Activated CD4-positive, alpha-beta memory T cell treated with anti-CD3 and anti-CD28 coated beads, Interleukin-2, amount 10 ng/mL, durations not matched to agents 7 days and 5 days (primary cell): ENCODE measurements around the gene DOCK11. TPM values are rescaled to one million over a fixed set of nuclear protein-coding genes. Genes with fewer than 3 reads are reported as not detected.

Source experiments
- CTCF ChIA-PET: fragments of 350-600 bp; sonication (Branson Sonifier 250); formaldehyde crosslinking; loops from one replicate; lab custom pipeline; 2021; ENCODE audit warnings: antibody characterized with exemption, inconsistent platforms; lab: Charles Lee
- POLR2A ChIA-PET: fragments of 350-600 bp; sonication (Branson Sonifier 250); formaldehyde crosslinking; loops from one replicate; lab custom pipeline; 2021; ENCODE audit warnings: antibody characterized with exemption; lab: Charles Lee
- DNase-seq: peaks from one replicate; pipeline ENCODE4 v3.0.0-alpha.2; 2020
- H3K27ac Mint-ChIP-seq: one replicate; pipeline ENCODE4 v1.8.0; 2021; ENCODE audit warnings: mild to moderate bottlenecking, mixed read lengths
- H3K27me3 Mint-ChIP-seq: one replicate; pipeline ENCODE4 v1.8.0; 2021; ENCODE audit warnings: mixed read lengths
- H3K36me3 Mint-ChIP-seq: one replicate; pipeline ENCODE4 v1.8.0; 2021; ENCODE audit warnings: low read depth, mixed read lengths
- H3K4me1 Mint-ChIP-seq: one replicate; pipeline ENCODE4 v1.8.0; 2021; ENCODE audit warnings: mixed read lengths
- H3K4me3 Mint-ChIP-seq: one replicate; pipeline ENCODE4 v1.8.0; 2021; ENCODE audit warnings: mild to moderate bottlenecking, mixed read lengths
- H3K9me3 Mint-ChIP-seq: one replicate; pipeline ENCODE4 v1.8.0; 2021; ENCODE audit warnings: mixed read lengths
- total RNA-seq, 2 experiments: library from RNA; stranded (reverse); gene quantifications; one replicate each; pipeline ENCODE4 v1.2.3, GENCODE V29; 2021

Gene DOCK11
- total RNA-seq, 2 experiments from 2014 or later: 79.0 to 82.9 TPM

- Mint-ChIP-seq H3K9me3 (no peaks in the 10 kb centered on the region), H3K27ac (no peak overlapping the region), H3K27me3 (no peaks in the 10 kb centered on the region), H3K4me3 (no peak overlapping the region), H3K4me1 (peaks cover 2% of the 10 kb centered on the region), H3K36me3 (peaks cover 37% of the 10 kb centered on the region)
- no peak for DNase-seq
- POLR2A ChIA-PET: no interaction called here
- CTCF ChIA-PET: no interaction called here
Observed at GRCh38 chrX:118675326-118675965, 179.8 kb downstream of the DOCK11 start.

DNA sequence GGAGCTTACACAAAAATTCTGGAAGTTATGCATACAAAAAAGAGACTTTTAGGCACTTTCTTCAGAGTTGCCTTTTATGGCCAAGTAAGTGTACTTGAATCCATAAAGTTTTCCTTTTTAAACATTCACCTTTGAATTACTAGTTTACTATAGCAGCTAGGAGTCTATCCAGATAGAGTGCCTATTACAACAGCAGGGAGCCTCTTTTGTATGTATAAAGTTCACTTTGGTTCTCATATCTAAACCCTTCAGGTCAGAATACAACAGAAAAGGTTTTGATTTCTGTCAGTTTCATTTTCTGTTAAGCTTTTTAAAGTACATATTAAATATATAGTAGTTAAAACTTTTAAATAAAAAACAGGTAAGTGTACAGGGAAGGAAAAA lies 180.3 kb downstream of the DOCK11 start:
- Mint-ChIP-seq H3K36me3 (peaks cover 37% of the 10 kb centered on the region), H3K27me3 (no peaks in the 10 kb centered on the region), H3K9me3 (no peaks in the 10 kb centered on the region), H3K27ac (no peak overlapping the region), H3K4me1 (peaks cover 2% of the 10 kb centered on the region), H3K4me3 (no peak overlapping the region)
- ChIA-PET POLR2A (no interaction called here), CTCF (no interaction called here)
- no peak for DNase-seq

DNA sequence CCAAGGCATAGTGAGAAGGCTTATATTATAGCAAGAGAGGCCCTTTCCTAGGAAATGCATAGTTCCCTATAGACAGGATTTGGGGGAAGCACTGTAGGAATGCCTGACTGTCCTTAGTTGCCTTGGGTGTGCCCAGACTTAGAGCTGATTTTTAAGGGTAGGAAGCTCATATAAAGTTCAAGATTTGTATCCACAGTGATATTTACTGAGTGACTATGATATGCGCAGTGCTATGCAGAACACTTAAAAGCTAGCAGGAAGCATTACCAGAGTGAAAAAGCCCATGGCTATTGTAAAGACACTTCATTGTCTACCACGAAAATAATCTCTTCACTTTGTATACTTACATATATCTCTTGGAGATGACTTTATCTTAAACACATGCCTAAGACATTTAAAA lies 181.7 kb downstream of the DOCK11 start:
- Mint-ChIP-seq H3K27me3 (no peaks in the 10 kb centered on the region), H3K27ac (no peak overlapping the region), H3K9me3 (no peaks in the 10 kb centered on the region), H3K36me3 (peaks cover 37% of the 10 kb centered on the region), H3K4me1 (peaks cover 2% of the 10 kb centered on the region), H3K4me3 (no peak overlapping the region)
- DNase-seq: no peak
- CTCF ChIA-PET: no interaction called here
- POLR2A ChIA-PET: no interaction called here

DNA sequence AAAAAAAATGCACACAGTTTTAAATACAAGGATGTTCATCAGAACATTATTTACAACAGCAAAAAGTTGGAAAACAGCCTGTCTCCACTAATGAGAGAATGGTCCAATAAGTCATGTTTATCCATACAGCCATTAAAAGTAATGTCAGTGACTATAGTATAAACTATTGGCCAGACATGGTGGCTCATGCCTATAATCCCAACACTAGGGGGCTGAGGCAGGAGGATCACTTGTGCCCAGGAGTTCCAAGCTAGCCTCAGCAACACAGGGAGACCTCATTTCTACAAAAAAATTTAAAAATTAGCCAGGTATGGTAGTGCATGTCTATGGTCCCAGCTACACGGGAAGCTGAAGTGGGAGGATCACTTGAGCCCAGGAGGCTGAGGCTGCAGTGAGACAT lies 183.7 kb downstream of the DOCK11 start:
- H3K4me3 Mint-ChIP-seq: no peak overlapping the region
- ChIA-PET POLR2A (no interaction called here), CTCF (no interaction called here)
- peaks cover 5% of the 10 kb centered on the region for H3K4me1 Mint-ChIP-seq
- H3K9me3 Mint-ChIP-seq: no peaks in the 10 kb centered on the region
- peaks cover 30% of the 10 kb centered on the region for H3K36me3 Mint-ChIP-seq
- H3K27ac Mint-ChIP-seq: no peak overlapping the region
- DNase-seq: no peak
- H3K27me3 Mint-ChIP-seq: no peaks in the 10 kb centered on the region

GRCh38 chrX:118682258-118683014 lies 186.8 kb downstream of the DOCK11 start:
- H3K4me3 Mint-ChIP-seq: no peak overlapping the region
- H3K36me3 Mint-ChIP-seq: peaks cover 28% of the 10 kb centered on the region
- H3K9me3 Mint-ChIP-seq: no peaks in the 10 kb centered on the region
- DNase-seq: no peak
- H3K27me3 Mint-ChIP-seq: no peaks in the 10 kb centered on the region
- H3K4me1 Mint-ChIP-seq: peaks cover 4% of the 10 kb centered on the region
- H3K27ac Mint-ChIP-seq: no peak overlapping the region
- POLR2A ChIA-PET: no interaction called here
- CTCF ChIA-PET: no interaction called here

DNA sequence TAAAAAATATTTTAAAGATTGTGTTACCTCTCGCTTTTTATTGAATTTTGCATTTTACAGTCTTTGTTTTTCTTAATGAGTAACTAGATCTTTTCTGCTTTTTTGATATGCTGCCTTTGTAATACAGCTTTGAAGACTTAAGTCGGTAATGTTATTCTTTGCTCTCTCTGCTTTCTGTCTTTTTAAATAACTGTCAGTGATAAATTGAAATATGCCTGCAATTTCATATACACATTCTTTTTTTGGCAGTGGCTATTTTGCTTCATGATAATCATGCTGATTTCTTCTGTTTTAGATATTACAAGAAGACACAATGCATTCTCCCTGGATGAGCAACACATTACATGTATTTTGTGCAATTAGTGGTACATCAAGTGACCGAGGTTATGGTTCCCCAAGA lies 189.8 kb downstream of the DOCK11 start:
- POLR2A ChIA-PET: no interaction called here
- no peak for DNase-seq
- H3K4me3 Mint-ChIP-seq: no peak overlapping the region
- H3K36me3 Mint-ChIP-seq: peaks cover 30% of the 10 kb centered on the region
- H3K4me1 Mint-ChIP-seq: peaks cover 4% of the 10 kb centered on the region
- H3K27ac Mint-ChIP-seq: no peak overlapping the region
- CTCF ChIA-PET: interaction anchor here (0.6 kb wide), 1 partner anchor 224 kb away, joined by 3 read pairs; no protein-coding TSS in a partner anchor
- no peaks in the 10 kb centered on the region for H3K27me3 Mint-ChIP-seq
- no peaks in the 10 kb centered on the region for H3K9me3 Mint-ChIP-seq

GRCh38 chrX:118688935-118689334 lies 193.3 kb downstream of the DOCK11 start:
- no peaks in the 10 kb centered on the region for H3K27me3 Mint-ChIP-seq
- ChIA-PET POLR2A (no interaction called here), CTCF (interaction anchor here (0.9 kb wide), 1 partner anchor 119 kb away, joined by 3 read pairs; no protein-coding TSS in a partner anchor)
- H3K9me3 Mint-ChIP-seq: no peaks in the 10 kb centered on the region
- DNase-seq: no peak
- H3K4me3 Mint-ChIP-seq: no peak overlapping the region
- H3K4me1 Mint-ChIP-seq: no peaks in the 10 kb centered on the region
- H3K27ac Mint-ChIP-seq: no peak overlapping the region
- peaks cover 22% of the 10 kb centered on the region for H3K36me3 Mint-ChIP-seq

DNA sequence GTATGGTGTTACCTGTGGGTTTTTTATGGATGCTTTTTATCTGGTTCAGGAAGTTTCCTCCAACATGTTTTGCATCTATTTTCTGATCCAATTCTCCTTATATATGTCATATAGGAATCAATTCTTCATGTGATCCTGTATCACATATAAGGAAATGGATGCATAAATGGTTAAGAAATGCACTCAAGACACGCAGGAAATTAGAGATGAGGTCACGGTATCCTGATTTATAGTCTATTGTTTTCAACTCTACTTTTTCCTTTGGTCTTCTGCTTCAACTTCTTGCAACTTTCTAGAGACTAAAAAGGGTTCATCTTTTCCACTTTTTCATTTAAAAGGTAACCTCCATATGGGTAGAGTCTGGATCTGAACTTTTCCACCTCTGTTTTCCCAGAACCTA lies 198.2 kb downstream of the DOCK11 start:
- no peaks in the 10 kb centered on the region for H3K4me1 Mint-ChIP-seq
- POLR2A ChIA-PET: no interaction called here
- CTCF ChIA-PET: no interaction called here
- H3K27me3 Mint-ChIP-seq: no peaks in the 10 kb centered on the region
- H3K4me3 Mint-ChIP-seq: no peak overlapping the region
- peaks cover 14% of the 10 kb centered on the region for H3K36me3 Mint-ChIP-seq
- no peak for DNase-seq
- H3K27ac Mint-ChIP-seq: no peak overlapping the region
- H3K9me3 Mint-ChIP-seq: no peaks in the 10 kb centered on the region

- Mint-ChIP-seq H3K4me1 (no peaks in the 10 kb centered on the region), H3K27ac (no peak overlapping the region), H3K4me3 (no peak overlapping the region), H3K36me3 (peaks cover 15% of the 10 kb centered on the region), H3K9me3 (no peaks in the 10 kb centered on the region), H3K27me3 (no peaks in the 10 kb centered on the region)
- ChIA-PET POLR2A (no interaction called here), CTCF (no interaction called here)
- no peak for DNase-seq
Observed at GRCh38 chrX:118694638-118695037, 199.0 kb downstream of the DOCK11 start.

DNA sequence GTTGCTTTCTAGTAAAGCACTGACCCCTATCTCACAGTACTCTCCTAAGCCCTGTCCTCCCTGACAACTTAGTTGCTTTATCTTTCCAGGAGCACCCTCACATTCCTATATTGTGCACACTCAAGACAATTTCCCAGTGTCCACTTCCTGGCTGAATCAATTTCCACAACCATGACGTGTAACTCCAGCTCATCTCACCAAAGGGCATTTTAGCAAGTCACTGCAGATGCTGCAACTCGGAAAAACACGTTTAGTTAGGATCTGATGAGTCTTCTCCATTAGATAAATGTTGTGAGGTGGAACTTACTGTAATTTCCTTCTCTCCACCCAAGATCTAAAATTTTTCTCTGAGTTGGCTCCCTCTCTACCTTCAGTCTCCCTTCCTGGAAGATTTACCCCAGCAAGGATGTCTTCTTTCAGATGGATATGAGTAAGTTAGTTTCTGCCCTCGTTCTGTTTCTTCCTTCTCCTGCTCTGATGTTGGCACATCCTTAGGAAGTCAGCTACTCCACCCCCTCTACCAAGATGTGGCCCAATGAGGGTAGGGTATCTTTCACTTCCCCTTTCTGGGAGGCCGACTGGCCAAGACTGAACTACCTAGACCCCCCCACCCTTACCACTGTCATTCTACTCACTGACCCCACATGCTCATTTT lies 203.0 kb downstream of the DOCK11 start:
- Mint-ChIP-seq H3K9me3 (no peaks in the 10 kb centered on the region), H3K36me3 (peaks cover 12% of the 10 kb centered on the region), H3K4me1 (peaks cover 4% of the 10 kb centered on the region), H3K27me3 (no peaks in the 10 kb centered on the region), H3K4me3 (no peak overlapping the region), H3K27ac (no peak overlapping the region)
- ChIA-PET POLR2A (no interaction called here), CTCF (no interaction called here)
- DNase-seq: no peak

- no peak overlapping the region for H3K4me3 Mint-ChIP-seq
- no peak for DNase-seq
- no peak overlapping the region for H3K27ac Mint-ChIP-seq
- ChIA-PET CTCF (no interaction called here), POLR2A (no interaction called here)
- peaks cover 5% of the 10 kb centered on the region for H3K36me3 Mint-ChIP-seq
- H3K4me1 Mint-ChIP-seq: peaks cover 4% of the 10 kb centered on the region
- H3K9me3 Mint-ChIP-seq: no peaks in the 10 kb centered on the region
- H3K27me3 Mint-ChIP-seq: no peaks in the 10 kb centered on the region
Observed at GRCh38 chrX:118702741-118703140, 207.1 kb downstream of the DOCK11 start.

DNA sequence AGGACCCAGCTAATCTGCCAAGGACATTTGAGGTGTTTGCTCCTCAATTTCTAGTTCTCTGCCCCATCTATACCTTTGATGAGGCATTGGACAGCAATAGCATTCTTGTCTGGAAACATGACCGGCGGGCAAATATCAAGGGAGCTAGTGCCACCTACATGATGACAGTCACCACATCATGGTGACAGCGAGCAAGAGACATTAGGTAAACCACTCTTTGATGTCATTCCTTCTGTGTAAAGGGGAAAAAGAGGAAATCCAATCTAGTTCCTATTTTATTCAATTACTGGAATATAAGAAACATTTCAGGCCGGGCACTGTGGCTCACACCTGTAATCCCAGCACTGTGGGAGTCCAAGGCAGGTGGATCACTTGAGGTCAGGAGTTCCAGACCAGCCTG lies 211.1 kb downstream of the DOCK11 start:
- Mint-ChIP-seq H3K4me1 (peaks cover 4% of the 10 kb centered on the region), H3K9me3 (no peaks in the 10 kb centered on the region), H3K4me3 (no peak overlapping the region), H3K27me3 (no peaks in the 10 kb centered on the region), H3K36me3 (no peaks in the 10 kb centered on the region), H3K27ac (no peak overlapping the region)
- no peak for DNase-seq
- ChIA-PET CTCF (no interaction called here), POLR2A (no interaction called here)

GRCh38 chrX:118714521-118714920 lies 218.9 kb downstream of the DOCK11 start:
- Mint-ChIP-seq H3K27ac (no peak overlapping the region), H3K36me3 (no peaks in the 10 kb centered on the region), H3K9me3 (no peaks in the 10 kb centered on the region), H3K4me3 (no peak overlapping the region), H3K27me3 (no peaks in the 10 kb centered on the region), H3K4me1 (no peaks in the 10 kb centered on the region)
- no peak for DNase-seq
- POLR2A ChIA-PET: no interaction called here
- CTCF ChIA-PET: no interaction called here
